GM10248 (cell line): Measurements from ENCODE around the gene CYP19A1.
A peak's percentile ranks its signal among the peaks of the same experiment; 100 is the strongest.

ENCODE experiments used
- CTCF ChIA-PET: fragments of 300-600 bp; sonication (Branson Sonifier 250); formaldehyde crosslinking; extraction: SDS; loops from one replicate; lab custom pipeline; 2021; ENCODE audit warnings: antibody characterized with exemption; lab: Yijun Ruan, JAX
- POLR2A ChIA-PET: fragments of 350-650 bp; sonication (Branson Sonifier 250); formaldehyde crosslinking; extraction: SDS; loops from one replicate; lab custom pipeline; 2020; ENCODE audit warnings: antibody characterized with exemption; lab: Yijun Ruan, JAX
- DNase-seq: peaks from one replicate; pipeline ENCODE4 v3.0.0; 2012; ENCODE audit errors: extremely low spot score
- TF ChIP-seq, protein P1 (sequence below): IDR thresholded peaks from 2 replicates; pipeline ENCODE4 v1.5.1; 2012; ENCODE audit warnings: mild to moderate bottlenecking, low read depth; ENCODE audit errors: extremely low read depth, missing control alignments, control extremely low read depth

CYP19A1 gene

DNA sequence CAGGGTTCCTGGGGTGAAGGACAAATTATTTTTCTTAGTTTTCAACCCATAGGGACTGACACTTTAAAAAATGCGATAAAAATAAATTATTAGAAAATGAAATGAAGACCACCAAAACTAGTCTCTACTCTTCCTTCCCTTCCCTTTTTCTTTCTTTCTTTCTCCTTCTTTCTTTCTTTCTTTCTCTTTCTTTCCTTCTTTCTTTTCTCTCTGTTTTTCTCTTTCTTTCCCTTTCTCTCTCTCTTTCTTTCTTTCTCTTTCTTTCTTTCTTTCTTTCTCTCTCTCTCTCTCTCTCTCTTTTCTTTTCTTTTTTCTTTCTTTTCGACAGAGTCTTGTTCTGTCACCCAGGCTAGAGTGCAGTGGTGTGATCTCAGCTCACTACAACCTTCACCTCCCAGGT, 144.4 kb downstream of the CYP19A1 start:
- ChIA-PET CTCF (interaction anchor here (1.2 to 3.5 kb wide), 12 partner anchors 11 to 208 kb away, joined by 3 to 71 read pairs (median 14); no protein-coding TSS in a partner anchor), POLR2A (no interaction called here)
- no peak for DNase-seq
- TF ChIP-seq, protein P1, sequence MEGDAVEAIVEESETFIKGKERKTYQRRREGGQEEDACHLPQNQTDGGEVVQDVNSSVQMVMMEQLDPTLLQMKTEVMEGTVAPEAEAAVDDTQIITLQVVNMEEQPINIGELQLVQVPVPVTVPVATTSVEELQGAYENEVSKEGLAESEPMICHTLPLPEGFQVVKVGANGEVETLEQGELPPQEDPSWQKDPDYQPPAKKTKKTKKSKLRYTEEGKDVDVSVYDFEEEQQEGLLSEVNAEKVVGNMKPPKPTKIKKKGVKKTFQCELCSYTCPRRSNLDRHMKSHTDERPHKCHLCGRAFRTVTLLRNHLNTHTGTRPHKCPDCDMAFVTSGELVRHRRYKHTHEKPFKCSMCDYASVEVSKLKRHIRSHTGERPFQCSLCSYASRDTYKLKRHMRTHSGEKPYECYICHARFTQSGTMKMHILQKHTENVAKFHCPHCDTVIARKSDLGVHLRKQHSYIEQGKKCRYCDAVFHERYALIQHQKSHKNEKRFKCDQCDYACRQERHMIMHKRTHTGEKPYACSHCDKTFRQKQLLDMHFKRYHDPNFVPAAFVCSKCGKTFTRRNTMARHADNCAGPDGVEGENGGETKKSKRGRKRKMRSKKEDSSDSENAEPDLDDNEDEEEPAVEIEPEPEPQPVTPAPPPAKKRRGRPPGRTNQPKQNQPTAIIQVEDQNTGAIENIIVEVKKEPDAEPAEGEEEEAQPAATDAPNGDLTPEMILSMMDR = no peak

DNA sequence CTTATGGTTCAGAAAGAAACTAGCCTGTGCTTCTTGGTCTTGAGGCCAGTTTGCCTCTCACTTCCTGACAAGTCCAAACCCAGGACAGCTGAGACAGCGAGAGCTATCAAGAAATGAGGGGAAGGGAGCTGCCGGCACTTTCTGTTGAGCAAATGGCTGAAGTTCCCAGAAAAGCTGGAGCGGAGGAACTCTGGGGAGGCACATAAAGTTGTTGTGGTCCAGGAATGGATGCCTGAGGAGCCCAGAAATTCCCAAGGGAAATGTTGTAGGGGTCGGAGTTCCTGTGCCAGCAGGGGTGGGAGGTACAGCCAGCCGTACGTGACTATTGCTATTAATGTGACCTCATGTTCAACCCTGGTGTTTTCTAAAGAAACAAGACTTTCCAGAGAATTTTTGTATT, 144.9 kb downstream of the CYP19A1 start:
- TF ChIP-seq, protein P1 = no peak
- no peak for DNase-seq
- ChIA-PET POLR2A (interaction anchor here (0.6 kb wide), 1 partner anchor 32 kb away, joined by 5 read pairs; no protein-coding TSS in a partner anchor), CTCF (interaction anchor here (0.6 to 3.5 kb wide), 38 partner anchors 11 to 369 kb away, joined by 3 to 71 read pairs (median 5); no protein-coding TSS in a partner anchor)

DNA sequence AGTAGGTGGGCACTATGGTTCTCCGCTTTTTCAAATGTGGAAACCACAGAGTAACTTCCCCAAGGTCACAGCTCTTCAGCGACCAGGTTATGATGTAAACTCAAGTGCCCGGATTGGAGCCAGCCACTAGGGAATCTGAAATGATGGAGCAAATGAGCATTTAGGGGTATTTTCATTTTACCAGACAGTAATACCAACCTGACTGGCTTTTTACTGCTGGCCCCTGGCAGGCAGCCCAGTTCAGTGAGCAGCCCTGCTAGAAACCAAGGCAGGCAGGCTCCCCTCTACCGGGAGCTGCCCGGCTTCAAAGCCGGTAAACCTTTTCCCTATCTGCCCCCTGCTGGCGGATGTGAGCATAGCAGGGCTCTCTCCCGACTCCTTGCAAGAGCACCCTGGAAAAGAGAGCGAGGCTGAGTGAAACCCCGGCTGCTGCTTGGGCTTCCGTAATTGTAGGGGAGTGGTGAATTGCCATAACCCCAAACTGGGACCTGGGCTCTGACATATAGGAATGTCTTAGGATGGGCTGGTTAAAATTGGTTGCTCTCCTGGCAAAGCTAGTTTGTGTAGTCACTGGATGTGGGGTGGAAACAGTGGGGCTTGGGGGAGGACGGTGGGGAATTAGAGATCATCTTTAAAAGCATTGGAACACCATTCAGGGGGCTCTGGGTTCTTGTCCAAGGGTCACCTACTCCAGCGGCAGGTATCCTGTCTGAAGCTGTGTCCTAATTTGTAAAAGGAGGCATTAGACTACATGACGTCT, 145.7 kb downstream of the CYP19A1 start:
- POLR2A ChIA-PET = interaction anchor here (0.6 kb wide), 1 partner anchor 33 kb away, joined by 5 read pairs; no protein-coding TSS in a partner anchor
- CTCF ChIA-PET = interaction anchor here (0.6 to 3.5 kb wide), 52 partner anchors 11 to 368 kb away, joined by 3 to 71 read pairs (median 4); no protein-coding TSS in a partner anchor

DNA sequence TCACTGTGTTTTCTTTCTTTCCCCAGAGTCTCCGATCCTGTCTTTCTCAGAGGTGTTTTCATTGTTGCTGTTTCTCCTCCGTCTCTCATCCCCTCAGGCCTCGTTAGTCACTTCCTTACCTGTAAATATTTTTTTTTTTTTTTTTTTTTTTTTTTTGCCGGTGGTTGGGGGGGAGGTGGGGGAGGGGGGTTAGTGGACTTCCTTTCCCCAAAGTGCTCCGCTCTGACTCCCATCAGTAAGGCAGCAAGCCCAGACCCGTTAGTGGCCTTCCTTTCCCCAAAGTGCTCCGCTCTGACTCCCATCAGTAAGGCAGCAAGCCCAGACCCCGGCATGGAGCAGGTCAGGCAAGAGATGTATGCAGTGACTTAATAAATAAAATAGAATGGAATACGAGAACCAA, 146.6 kb downstream of the CYP19A1 start:
- ChIA-PET POLR2A (interaction anchor here (0.7 kb wide), 1 partner anchor 29 kb away, joined by 4 read pairs; no protein-coding TSS in a partner anchor), CTCF (interaction anchor here (0.8 to 3.5 kb wide), 33 partner anchors 10 to 422 kb away, joined by 3 to 71 read pairs (median 5); no protein-coding TSS in a partner anchor)
- TF ChIP-seq, protein P1 = no peak
- no peak for DNase-seq

More for the DNA sequence above, 145.7 kb downstream of the CYP19A1 start:
- DNase-seq = peak; percentile 76
- TF ChIP-seq, protein P1 = peak; percentile 89

DNA sequence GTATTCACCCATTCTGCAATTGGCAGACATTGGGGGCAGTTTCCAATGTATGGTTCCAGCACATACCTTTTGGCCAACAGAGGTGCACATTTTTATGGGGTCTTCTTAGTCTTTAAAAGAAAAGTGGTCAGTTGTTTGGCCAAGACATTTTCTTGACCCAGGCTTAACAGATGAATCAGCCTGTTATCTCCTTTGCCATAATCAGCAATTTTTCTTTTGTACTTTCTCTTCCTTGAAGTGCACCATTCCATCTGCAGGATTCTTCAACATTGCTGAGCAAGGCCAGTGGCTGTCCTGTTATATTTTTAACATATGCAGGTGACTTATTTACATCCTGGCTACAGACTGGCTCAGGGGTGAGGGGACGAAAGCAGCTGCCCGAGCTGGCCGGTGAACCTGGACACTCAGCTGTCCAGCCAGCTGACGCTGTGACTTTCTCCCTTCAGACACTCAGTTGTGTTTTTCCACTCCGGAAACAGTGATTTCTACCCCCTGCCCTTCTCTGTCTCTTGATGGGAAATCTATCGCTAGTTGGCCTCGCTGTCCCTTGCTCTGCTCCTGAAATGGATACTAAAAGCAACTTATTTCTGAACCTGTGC, 147.2 kb downstream of the CYP19A1 start:
- TF ChIP-seq, protein P1 = no peak
- POLR2A ChIA-PET = interaction anchor here (0.7 kb wide), 1 partner anchor 28 kb away, joined by 4 read pairs; no protein-coding TSS in a partner anchor
- CTCF ChIA-PET = interaction anchor here (1.2 to 8.7 kb wide), 8 partner anchors 9 to 422 kb away, joined by 3 to 78 read pairs (median 35); no protein-coding TSS in a partner anchor
- DNase-seq = no peak
